Suppressor macrophage treated with lipopolysaccharide for 4 hours (primary cell): Measurements from ENCODE around the gene ELMOD1.

Experiments used
- DNase-seq: peaks from one replicate; pipeline ENCODE4 v3.0.0-alpha.2; 2020

ELMOD1 gene

DNA sequence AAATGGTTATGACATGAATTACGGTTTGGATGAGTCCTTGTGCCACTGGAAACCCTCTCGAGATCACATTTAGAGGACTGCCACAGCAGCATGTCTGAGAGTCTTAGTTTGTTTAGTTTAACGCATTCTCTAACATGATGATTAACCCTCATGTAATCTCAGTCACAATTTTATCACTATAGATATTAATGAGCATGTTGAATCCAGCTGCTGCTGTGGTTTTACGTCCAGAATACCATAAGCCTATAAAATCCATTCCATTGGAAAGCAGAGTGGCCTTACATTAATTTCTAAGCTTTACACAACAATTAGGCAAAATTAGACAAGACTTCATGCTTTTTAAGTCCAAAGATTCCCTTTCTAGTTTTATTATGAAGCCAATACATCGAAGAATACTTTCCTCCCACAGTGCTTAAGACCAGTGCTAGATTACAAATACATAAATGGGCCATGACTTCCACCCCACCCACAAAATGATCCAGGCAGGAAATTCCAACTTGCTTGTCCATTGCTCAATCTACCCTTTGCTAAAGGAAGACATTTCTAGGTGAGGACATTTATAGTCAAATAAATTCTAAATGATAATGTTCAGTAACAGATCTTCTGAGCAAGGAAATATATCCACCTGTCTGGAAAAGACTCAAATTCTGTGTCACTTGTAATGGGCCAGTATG is 3.5 kb upstream of the ELMOD1 start:
- no peak for DNase-seq

DNA sequence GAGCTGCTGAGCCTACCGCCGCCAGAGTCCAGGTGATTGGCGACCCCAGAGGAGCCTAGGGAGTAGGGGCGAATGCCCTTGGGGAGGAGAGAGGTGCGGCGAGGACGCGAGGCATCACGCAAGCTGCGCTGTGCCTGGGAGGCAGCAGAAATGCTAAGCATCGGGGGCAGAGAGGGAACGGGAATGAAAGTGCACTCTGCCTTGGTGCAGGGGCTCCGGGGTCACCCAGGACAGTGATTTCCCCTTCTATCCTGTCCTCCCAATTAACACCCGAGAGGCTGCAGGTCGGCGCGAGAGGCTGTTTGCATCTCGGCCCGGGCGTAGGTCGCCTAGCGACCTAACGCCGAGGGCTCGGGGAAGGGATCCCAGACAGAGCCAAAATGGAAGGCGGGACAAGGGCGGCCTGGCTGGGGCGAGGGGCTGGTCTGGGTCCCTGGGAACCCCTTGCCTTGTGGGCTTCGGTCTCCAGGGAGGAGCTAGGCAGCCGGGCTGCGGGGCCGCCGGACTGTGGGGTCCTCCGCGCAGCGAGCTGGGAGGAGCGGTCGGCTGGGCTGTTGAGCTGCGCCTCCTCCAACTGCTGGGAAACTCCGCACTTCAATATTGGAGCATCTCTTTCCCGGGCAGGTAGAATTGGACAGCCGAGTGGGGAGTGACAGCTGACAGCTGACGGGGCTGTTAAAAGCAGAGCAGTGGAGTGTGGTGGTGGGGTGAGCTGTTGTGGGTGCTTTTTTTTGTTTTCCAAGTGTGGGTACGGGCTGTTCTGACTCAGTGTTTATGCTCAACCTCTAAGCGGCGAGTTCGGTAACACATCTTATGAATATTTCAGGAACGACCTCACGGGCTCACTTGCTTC is 657 bp downstream of the ELMOD1 start:
- no peak for DNase-seq

DNA sequence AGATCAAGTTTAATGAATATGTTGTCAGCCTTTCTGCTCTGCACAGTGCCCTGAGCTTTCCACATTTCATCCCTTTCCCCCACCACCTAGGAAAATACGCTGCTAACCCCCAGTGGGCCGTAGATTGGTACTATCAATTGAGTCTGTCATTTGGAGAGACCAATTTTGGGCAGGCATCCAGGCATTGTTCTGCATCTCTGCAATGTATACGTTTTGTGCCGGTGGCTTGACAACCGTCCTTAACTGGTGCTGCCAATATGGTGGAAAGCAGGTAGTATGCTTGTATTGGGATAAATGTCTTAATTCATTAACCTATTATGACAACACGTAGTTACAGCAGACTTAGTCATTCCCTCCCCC is 1.3 kb downstream of the ELMOD1 start:
- DNase-seq = no peak

DNA sequence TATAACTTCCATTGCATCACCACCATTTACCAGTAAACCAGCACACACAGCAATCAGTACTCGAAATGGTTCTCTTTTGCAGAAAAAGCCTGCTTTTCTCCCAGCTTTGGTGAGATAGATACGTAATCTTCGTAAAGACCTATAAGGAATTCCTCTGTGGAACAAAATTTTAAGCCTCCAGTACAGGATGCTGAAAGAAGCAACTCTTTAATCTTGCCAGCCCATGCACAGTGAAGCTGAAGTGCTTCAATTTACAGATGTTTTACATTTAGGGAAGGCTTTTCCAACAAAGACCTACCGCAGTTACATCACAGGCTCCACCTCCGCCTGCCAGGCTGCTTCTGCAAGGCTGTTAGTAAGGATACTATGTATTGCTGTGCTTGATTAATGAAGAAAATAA is 1.9 kb downstream of the ELMOD1 start:
- no peak for DNase-seq

DNA sequence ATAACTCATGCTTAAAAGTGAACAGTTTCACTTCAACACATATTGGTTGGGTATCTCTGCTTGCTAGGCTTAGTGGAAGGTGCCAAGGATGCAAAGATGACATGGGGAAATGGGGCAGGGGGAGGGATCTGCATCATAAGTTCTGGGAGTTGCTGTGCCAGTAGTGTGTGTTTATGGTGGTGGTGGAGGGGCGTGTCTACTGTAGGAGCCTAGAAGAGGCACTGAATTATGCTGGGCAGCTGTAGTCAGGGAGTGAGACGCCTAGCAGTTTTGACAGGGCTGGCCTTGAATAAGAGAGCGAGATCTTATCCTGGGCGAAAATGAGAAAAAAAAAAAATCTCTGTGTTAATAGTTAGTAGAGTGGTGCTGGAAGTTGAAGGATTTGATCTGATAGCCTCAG is 3.0 kb downstream of the ELMOD1 start:
- DNase-seq = no peak

DNA sequence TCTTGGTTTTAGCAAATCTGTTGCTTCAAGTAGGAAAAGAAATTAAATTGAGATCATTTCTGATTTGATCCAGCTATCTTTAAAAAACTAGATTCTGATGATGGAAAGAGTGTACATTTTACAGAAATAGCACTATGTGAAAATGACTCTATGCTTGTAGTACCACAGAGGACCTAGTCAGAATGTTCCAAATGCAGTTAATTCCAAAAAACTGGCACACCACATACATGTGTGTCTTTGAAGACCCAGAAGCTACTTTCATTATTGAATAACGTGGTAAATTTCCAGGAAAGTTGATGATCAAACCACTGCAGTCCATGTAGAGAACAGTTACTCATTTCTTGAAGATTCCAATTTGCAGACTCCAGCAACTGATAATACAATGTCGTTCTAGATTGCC is 3.8 kb downstream of the ELMOD1 start:
- no peak for DNase-seq

DNA sequence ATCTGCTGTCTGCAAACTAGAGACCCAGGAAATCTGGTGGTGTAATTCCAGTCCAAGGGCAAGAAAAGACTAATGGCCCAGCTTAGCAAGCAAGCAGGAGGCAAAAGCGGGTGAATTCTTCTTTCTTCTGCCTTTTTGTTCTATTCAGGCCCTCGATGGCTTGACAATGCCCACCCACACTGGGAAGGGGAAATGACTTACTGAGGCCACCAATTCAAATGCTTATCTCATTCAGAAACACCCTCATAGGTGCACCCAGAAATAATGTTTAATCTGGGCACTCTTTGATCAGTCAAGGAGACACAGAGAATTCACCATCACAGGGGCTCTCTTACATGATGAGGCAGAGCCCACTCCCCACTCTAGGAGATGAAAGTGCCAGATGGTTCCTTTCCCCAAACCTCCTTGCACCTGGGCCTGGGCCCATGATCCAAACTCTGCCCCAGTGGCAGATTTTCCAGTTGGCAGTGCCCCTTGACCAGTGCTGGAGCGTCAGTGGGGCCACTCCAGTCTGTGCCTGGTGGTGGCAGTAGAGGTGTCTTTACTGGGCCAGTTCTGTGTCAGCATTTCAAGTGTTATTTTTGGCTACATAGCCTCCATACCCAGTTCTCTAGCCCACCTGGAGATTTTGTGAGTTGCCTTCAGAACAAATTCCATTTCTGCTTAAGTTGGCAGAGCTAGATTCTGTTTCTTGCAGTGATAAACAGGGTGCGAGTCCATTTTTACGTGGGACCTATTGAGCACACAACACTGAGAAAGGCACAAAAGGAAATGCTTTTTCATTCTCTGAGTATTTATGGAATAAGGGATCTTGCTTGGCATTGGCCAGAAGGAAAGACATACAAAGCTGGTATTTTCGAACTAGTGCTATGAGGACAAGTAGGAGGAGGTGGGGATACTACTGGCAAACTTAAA is 7.5 kb downstream of the ELMOD1 start:
- DNase-seq = peak; percentile 24

DNA sequence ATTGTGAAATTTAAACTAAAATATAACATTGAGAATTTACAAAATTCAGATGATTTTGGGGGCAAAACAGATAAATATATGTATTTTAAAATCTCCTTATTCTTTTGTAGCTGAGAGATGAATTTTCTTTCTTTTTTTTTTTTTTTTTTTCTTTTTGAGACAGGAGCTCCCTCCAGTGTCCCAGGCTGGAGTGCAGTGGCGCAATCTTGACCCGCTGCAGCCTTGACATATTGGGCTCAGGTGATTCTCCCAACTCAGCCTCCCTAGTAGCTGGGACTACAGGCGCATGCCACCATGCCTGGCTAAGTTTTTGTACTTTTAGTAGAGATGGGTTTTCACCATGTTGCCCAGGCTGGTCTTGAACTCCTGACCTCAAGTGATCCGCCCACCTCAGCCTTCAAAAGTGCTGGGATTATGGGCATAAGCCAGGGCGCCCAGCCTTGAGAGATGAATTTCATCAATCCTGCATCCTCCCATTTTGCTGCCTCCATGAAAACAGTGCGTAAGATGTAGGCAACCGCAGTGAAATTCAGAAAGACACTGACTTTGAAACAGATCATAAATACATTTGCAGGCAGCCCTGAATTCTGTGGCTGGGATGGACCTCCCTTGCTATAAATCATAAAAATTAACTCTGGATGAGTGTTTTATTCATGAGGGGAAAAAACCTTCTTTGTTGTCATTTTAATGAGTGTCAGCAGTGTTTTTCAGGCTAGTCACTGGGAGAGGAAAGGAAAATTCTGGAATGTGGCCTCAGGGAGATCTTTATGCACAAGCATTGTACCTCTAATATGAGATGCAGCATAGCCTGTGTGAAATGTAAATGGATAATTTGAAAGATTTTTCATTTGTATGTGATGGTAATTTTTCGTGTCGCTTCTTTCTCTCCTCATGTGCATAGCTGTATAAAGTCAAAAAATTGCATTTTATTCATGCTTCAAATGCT is 14.4 kb downstream of the ELMOD1 start:
- no peak for DNase-seq

DNA sequence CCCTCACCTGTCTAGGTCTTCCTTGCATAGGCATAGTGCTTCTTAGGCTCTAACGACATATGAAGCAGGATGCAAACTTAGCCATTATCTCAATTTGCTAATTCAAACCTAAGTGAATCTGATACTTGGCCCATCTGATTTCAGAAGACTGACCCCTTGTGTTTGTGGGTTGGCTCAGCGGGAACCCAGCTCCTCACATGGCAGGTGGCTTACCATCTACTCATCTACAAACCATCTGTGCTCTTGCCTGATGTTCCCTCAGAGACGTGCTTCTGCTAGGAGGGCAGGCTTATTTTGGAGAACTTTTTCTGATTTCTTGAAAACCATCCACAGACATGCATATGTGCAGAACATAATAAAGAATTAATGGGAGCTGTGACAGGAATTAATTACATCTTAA is 15.2 kb downstream of the ELMOD1 start:
- no peak for DNase-seq

DNA sequence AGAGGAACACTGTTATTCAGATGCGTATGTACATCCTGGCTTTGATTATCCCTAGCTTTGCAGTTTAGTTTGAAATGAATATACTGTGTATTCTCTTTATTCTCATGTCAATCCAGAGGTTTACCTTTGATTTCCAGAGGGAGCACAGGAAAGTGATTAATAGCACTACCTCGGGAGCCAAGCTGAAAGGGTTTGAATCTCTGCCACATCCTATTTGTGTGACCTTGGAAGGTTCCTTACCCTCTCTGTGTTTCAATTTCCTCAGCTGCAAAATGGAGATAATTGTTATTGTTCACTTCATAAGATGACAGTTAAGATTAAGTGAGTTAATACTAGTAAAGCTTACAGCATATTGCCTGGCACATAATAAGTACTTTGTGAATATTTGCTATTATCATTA is 17.9 kb downstream of the ELMOD1 start:
- no peak for DNase-seq

DNA sequence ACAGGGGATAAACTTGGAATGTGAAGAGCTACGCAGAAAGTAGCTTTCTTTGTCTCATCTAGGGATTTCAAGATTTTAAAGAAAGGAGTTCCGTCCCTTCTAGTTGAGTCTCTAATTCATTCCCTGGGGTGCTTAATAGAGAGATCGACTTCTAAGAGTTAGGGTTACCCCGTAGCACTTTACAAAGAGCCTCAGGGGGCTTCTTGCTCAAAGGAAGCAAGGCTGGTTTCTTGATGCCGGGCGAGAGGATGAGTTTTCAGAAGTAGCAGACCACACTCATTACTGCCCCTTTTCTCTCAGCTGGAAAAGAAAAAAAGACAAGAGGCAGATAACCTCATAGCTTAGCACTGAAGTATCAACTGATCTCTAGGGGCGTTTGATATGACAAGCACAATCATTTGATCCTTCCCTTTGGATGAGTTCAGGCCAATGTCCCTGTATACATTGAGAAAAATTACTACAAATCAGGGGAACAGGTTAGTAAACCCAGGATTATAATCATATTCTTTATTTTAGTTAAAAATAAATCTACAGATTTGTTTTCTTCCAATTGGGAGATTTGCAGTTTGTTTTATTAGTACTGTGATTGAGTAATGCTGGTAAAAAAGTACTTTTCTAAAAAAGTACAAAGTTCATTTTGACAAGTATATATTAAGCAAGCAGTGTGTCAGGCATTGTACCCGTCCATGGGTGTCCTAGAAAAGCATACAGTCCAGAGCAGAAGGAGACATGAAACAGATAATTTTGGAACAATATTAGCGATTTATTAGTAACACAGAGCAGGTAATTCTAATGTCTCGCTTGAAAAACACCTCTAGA is 18.7 kb downstream of the ELMOD1 start:
- no peak for DNase-seq

DNA sequence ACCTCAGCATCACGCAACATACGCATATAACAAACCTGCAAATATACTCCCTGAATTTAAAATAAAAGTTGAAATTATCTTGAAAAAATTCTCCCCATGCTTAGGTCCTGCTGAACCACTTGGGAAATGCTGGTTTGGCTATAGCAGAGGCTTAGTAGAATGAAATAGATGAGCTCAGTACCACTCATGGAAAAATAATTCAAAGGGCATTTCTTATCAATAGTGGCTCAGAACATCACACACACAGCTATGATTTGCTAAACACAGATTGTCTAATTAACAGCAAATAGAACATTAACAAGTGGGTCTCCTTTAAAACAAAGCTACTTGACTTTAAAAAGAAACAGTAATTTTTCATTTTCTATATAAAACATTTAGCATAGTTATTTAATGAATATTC is 21.5 kb downstream of the ELMOD1 start:
- no peak for DNase-seq

DNA sequence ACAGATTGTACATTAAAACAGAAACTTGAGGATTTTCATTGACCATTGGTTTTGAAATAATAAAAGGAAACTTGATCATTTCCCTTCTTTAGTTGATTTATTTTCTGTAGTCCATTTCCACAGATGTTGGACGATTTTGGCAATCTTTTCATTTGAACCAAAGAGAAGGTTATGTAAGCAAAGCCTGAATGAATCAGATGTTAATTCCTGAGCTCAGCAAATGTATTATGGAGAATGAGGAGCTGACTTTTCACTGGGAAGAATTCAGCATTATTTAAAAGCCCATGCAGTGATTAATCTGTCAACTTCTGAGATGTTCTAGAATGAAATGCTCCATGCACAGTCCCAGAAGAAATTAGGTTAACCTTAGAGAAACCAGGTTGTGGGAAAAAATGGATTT is 29.0 kb downstream of the ELMOD1 start:
- no peak for DNase-seq

DNA sequence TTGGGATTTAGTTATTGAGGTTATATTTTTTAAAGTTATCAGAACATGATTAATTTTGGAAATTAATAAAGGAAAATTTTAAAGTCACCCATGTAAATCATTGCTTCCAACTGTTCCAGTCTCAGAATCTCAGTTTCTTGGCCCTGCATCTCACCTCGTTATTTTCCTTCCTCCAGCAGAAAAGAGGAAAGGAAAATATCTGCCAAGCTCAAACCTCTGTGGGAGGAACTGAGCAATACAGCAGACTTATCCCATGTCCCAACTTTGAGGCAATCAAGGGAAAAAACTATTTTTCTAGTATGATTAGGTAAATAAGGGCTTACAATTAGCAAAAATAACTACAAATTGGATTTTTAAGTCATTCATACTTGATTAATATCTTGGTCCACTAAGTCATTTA is 30.1 kb downstream of the ELMOD1 start:
- no peak for DNase-seq

DNA sequence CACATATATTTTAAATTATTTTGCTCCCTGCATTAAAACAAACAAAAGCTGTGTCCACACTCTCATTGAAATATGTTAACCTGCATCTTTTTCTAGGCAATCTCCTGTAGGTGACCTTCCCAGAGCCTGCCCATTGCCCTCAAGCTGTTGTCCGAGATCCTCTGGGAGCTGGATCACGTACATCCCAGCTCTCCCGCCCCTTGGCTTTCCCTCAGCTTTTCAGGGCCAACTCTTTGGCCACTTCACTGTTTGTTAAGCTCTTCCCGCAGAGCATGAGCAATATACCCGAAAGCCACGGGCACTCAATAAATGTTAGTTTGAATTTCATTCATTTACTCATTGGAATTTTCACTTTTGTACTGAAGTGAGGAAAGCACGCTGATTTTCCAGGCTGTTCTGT is 32.2 kb downstream of the ELMOD1 start:
- no peak for DNase-seq

DNA sequence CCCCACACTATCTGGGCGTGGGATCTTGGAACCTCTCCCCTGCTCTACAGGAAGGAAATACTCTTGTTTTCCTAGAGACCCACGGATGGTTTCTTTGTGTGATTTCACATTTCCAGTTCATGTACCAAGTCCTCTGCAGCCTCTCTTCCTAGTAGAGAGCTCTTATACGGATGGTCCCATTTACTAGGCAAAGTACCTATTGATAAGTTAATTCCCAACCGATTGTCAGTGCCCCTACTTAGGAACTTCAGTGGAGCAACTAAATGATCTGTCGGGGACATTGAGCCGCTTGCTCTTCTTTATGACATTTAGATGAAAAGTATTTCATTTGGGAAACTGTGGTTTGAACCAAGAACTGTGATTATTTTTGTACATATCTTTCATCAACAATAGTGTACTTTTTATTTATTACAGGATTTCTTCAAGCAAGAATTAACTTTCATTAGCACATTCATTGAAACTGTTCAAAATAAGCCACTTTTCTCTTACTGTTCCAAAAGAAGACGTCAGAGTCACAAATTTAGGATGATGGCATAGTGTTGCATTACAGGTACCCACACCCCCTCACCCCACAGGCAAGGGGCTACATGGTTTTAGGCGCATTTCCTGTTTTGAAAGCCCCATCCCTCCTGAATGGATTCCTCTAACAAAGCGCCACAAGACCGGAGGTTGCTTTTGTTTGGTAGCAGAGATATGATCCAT is 34.2 kb downstream of the ELMOD1 start:
- no peak for DNase-seq

DNA sequence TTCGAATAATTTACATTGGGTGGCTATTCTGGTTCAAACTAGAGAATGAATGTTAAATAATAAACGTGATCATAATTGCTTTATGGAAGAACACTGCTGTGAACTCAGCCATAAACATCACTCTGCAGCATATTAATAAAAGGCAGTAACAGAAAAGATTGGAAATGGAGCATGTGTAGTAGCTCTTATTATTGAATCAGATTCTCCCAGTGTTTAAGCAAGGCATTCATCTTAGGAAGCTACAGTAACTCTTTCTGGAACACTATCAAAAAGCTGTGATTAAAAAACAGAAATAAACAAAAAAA is 34.7 kb downstream of the ELMOD1 start:
- DNase-seq = no peak

DNA sequence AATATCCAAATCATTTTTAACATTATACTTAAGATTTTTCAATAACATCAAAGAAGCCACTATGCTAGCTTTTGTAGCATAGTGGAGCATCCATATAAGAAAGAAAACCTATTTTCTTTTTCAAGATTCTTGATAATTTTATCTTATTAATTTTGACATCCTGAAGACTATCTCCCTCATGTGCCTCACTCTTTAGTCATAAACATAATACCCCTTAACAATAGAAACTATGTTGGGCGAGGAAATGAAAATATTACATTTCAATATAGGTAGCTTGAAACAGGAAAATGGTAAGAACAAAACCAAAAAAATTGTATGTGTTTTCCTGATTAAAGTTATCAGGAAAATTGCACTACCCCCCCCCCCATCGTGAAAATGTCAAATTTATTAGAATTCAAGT is 40.1 kb downstream of the ELMOD1 start:
- no peak for DNase-seq

DNA sequence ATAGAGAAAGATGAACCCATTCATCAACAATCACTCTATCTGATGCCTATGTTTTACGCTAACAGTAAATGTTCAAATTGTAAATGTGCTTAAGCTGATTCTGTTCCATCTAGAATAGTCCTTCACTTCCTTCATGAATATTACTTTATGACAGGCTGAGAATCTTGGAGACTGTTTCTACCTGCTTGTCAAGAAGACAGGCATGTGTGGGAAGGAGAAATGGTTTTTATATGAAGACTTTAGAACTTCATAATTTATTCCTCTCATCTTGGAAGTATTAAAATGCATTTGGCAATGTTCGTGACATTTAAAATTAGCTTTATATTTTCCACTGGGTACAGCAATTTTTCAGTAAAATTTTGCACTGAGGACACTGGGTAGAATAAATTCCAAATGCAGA is 41.0 kb downstream of the ELMOD1 start:
- no peak for DNase-seq

DNA sequence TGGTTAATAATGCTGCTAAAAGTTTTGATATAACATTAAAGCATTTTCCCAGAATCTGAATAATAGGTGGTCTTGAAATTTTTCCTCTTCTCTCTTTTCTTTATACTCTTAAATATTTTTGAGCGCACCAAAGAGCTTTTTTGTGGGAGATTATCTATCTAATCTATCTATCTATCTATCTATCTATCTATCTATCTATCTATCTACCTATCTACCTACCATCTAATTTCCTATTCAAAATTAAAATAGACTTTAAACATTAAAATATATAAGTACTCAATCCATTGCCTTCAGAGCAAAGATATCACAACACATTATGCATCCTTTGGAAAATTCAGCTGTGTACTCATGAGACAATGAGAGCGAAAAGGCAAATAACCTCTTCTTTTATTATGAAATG is 55.8 kb downstream of the ELMOD1 start:
- DNase-seq = no peak

DNA sequence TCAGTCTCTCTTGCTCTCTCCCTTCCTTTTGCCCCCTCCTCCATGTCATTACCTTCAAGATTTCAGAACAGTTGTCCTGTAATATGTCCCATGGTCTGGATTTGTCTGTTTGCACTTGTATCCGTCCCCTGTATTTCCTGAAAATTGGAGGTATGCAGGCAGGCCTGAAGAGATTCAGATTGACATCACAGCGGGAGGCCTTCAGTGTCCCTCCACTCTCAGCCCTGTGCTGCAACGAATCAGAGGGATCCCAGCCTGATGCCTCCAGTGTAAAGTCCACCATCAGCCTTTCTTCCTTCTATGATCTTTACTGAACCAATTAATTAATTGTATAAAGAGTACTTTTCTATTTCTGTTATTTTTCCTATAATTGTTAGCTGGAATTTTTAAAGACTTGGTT is 57.3 kb downstream of the ELMOD1 start:
- DNase-seq = no peak
